ENCODE measurements around the gene TMEM235.

DNA sequence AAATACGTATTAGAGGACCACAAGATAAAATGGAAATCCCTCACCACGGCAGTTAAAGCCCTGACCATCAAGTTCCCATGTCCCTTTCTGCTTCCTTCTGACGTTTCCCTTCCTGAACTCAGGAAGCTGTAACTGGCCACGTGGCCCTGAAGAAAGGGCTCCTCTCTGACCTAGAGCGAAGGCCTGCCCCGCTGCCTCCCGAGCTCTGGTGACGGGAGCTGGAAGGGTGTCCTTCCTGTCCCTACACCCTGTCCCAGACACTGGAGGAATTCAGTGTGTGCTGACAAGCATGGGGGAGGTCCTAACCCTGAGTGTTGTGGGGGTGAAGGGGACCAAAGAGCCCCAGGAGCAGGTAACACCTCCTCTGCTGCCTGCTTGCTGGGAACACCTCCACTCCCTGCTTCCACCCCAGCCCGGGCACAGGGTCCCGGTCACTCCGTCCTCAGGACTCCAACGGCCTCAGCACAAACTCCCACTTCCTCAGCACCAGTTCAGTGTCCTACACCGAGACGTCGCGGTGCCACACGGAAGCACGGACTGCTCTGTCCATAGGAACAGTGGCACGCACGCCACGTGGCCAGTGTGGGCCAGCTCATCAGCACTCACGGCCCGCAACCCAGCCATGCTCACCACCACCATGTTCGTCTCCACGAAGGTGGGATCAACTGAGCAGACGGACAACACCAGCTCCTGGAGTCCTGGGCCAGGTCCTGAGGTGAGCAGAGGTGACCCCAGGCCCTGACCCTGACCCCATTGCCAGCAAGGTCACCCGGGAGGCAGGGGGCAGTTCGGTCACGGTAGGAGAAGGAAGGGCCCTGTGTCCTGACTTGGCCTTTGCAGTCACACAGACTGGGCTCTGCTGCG lies 16.9 kb downstream of the TMEM235 start:
- TF ChIP-seq, protein P1, sequence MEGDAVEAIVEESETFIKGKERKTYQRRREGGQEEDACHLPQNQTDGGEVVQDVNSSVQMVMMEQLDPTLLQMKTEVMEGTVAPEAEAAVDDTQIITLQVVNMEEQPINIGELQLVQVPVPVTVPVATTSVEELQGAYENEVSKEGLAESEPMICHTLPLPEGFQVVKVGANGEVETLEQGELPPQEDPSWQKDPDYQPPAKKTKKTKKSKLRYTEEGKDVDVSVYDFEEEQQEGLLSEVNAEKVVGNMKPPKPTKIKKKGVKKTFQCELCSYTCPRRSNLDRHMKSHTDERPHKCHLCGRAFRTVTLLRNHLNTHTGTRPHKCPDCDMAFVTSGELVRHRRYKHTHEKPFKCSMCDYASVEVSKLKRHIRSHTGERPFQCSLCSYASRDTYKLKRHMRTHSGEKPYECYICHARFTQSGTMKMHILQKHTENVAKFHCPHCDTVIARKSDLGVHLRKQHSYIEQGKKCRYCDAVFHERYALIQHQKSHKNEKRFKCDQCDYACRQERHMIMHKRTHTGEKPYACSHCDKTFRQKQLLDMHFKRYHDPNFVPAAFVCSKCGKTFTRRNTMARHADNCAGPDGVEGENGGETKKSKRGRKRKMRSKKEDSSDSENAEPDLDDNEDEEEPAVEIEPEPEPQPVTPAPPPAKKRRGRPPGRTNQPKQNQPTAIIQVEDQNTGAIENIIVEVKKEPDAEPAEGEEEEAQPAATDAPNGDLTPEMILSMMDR (IDR thresholded peaks at IDR 0.05; ENCODE audit: borderline replicate concordance, extremely low read depth, low read length, poor library complexity, severe bottlenecking) = no peak
- TF ChIP-seq EZH2 (IDR thresholded peaks at IDR 0.05; ENCODE audit: borderline replicate concordance, low read depth, low read length, severe bottlenecking) = no peak
